Measurements from ENCODE around the gene DCUN1D3.
A peak's percentile ranks its signal among the peaks of the same experiment; 100 is the strongest.
"Not testable (repeated sequence)": the region's sequence is repeated elsewhere in the genome, so short reads cannot be mapped to it uniquely, and the experiment has no call there.

DCUN1D3 gene

DNA sequence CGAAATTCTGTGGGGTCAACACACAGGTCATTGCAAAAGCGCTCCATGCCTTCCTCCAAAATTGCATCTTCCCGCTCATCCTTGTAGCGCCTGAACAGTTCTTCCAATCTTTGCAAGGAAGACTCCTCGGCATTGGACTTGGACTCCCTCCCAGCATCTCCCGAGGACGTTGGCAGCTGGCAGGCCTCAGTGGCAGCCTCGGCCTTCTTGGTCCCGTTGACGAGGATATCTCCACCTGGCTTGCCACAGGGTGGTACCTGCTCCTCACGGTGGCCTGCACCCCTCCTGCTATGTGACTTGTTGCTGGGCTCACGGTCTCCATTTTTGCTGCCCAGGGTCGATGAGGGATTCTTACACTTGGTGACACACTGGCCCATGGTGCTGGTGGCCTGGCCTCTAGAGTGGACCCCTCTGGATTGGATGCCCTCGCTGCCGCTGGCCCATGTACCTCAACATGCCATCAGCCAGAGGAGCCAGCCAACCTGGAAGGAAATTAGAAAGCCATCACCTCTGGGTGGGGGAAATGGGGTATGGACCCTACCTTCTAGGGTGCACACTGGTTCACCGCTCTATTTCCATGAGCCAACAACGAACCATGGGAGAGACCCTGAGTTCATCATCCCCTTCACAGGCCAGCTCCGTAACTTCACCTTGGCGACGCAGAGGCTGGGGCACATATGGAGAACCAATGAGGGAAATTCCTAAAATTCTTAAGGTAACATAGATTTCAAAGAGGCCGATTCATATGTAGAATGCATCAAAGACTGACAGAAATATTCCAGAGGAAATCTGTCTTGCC is 37.8 kb downstream of the DCUN1D3 start:
- ATAC-seq, result no peak

DNA sequence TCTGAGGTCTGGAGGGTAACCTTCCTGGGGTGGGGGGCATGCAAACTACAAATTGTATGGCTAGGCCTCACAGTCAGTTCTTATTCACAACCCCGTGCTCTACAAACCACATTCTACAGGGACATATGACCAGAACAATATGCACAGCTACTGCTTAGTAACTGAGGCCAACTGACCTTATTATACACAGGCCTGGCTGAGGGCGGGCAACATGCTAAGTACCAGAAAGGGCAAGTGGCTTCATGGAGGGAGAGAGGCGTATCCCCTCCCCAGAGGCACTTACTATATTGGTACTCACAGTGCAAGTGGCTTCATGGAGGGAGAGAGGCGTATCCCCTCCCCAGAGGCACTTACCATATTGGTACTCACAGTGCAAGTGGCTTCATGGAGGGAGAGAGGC is 39.2 kb downstream of the DCUN1D3 start:
- not testable (repeated sequence) for ATAC-seq

DNA sequence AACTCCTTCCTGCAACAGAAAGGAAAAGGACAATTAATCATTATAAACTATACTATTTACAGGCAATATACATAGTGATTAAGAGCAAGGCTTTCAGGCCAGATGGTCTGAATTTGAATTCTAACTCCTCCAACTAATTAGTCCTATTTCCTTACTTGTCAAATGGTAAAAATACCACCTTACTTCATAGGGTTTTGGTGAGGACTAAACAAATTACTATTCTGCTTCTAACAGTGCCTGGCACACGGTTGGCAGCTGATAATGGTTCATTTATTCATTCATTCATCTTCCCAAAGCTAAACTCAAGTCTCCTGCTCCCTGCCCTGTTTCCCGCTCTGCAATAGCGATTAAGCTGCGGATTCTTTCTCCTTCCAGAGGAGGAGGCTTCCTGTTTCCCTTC is 39.8 kb downstream of the DCUN1D3 start:
- ATAC-seq, result no peak

DNA sequence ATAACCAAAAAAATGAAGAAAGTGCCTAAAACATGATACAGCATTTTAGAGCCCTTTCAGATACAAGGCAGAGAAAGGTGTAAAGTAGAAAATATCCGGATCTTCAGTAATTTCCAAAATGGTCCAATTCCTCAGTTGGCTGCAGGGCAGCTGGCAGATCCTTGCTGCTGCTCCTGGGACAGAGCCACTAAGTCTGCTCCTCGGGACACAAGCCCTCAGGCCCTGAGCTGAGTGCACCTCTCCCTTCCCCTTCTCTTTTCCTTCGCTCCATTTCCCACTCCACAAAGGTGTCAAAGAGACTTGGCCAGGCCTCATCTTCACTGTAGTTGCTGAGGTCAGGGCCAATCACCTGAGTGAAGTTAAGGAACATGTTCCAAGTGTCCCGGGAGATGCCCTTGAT is 40.5 kb downstream of the DCUN1D3 start:
- no peak for ATAC-seq

DNA sequence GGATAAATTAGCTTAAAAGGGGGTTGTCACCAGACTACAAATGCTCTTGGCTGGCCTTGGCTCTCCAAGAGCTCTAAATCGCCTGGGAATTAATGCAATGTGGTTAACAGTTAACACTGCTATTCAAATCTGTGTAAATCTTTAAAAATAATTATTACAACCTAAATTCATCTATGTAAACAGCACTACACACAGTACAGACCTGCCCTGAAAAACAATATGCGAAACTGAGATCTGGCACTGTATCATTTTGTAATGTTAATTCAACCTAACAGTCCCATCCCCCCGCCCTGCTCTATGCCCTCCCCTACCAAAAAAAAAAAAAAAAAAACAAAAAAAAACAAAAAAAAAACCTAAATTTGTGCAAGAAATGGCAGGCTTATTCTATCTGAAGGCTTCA is 40.9 kb downstream of the DCUN1D3 start:
- no peak for ATAC-seq

DNA sequence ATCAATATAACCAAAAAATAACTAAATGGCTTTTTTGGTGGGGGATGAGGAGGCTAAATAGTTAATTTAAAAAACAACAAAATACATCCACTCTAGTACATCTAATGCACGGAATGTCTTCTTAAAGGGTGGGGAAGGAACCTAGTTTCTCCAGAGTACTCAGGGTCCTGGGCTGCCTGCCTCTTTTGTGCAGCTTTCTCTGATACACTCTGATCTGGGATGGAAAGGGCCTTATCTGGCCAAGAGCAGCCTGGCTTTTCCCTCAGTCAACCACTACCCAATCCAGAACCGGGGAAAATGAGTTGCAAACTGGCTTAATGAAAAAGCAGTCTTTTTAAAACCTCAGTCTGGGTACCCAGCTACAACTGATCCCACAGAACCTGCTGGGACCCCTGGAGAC is 42.9 kb downstream of the DCUN1D3 start:
- ATAC-seq, result no peak

DNA sequence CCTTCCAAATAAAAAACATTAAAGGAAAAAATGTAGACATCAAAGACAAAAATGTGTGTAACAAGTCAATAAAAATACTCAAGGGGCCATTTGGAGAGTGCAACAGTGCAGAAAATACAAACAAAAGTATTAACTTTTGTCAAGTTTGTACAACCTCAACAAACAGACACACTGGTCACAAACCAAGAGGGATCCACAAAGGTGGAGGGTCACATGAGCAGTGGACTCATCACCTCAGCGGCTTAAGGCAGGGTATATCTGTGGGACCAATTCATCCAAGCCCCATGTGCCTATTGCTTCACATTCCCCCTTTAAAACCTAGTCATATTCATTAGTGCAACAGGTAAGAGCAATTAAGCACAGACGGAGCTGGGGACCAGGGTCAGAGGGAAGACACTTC is 45.2 kb downstream of the DCUN1D3 start:
- ATAC-seq, result no peak

DNA sequence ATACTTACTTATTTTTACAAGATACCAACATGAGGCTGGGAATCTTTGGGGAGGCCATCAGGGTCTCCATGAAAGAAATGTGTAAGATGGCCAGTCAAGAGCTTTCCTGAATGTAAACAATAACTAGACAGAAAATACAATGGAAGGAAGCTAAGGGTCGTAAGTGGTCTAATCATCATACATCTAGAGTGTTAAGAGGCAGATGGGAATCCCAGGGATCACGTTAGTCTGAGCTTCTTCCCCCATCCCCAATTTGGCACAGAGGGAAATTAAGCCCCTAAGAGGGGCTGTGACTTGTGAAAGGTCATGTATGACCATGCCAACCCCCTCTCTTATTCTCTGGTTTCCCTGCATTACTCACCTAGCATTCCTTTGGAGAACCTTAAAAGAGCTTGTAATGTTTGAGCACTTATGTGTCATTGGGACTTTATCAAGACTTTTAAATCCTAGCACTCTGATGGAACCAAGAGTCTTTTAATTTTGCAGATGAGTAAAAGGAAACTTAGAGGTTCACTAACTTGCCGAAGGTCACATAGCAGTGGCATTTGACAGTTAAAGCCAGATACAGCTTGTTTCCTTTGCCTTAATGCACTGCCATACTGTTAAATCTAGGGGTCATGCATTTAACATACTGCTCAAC is 46.1 kb downstream of the DCUN1D3 start:
- ATAC-seq, result no peak

DNA sequence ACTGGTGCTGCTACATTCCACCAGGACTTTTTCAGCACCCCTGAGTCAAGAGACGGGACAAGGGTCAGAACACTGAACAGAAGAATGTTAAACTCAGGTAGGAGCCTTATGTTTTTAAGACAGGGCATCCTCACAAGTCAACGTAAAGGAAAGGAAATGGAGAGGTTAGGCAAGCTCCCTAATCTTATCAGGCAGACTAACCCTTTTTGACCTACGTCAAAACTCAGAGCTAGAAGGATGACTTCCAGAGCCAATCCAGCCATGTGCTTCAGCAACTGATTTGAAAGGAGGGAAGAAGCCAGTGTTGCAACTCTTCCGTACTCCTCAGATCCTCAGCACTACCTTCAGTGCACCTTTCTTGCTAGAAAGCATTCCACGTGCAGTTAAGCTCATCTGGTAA is 47.0 kb downstream of the DCUN1D3 start:
- ATAC-seq, result no peak

DNA sequence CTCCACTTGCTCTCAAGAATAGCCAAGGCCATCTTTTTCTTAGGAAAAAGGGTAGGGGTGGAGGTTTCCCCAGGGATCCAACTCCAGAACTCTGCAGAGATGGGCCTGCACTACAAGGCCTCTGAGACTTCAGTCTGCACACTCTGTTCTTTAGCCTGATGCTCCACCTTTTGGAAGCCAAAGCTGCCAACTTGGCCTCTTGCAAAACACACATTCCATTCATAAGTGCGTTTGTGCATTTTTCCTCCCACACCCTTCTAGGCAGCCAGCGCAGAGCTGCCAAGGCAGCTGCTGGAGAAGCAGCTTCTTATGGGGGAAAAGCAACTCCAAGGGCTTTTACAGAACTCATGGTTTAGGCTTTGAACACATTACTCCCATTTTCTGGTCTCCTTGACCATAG is 48.6 kb downstream of the DCUN1D3 start:
- no peak for ATAC-seq

DNA sequence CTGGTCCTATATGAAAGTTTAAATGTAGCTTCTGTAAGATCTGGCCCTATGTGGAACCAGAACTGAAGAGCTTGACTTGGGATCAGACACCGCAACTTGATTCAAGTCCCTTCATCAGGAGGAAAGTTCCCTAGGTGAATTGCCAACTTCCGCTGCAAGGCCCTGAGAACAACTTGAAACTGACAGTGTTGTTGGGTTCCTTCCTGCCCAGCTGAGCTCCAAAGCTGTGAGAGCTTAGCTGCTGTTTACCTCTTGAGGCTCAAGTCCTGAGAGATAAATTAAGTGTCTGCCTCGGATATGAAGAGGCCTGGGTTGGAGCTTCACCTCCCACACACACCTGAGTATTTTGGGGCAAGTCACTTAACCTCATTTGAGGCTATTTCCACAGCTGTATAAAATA is 49.2 kb downstream of the DCUN1D3 start:
- no peak for ATAC-seq

DNA sequence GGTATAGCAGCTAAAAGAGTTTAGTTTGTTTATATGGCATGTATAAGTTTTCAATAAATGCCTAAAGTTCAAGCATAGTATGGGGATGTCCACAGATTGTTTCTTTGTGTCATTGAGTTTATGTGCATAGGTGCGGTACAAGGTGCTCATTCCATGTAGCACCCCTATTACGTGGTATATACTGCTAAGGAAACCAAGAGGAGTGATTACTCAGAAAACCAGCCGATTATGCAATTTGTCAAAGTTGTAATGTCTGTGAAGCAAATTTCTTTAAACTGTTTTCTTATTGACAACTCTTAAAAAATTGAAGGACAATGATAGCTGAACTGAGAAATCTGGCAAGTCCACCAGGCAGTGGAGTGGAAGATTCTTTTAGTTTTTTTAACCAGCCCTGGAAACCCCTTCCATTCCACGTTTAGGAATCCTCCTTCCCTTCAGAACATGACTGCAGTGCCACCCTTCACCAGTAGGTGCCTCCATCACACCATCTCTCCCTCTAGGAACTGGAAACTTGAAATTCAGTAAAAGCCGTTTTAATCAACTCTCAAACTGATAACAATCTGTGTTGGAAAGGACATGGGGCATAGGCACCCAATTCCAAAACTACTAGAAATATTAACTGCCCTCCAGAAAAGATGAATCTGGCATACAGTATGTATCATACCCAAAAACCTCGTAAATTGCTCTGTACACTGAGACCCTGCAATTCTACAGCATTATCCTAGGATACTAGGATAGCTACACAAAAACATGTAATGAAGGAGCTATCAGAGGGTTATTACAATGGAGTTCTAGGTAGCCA is 50.4 kb downstream of the DCUN1D3 start:
- peak in 1 of 2 donors; percentile 13 for ATAC-seq

DNA sequence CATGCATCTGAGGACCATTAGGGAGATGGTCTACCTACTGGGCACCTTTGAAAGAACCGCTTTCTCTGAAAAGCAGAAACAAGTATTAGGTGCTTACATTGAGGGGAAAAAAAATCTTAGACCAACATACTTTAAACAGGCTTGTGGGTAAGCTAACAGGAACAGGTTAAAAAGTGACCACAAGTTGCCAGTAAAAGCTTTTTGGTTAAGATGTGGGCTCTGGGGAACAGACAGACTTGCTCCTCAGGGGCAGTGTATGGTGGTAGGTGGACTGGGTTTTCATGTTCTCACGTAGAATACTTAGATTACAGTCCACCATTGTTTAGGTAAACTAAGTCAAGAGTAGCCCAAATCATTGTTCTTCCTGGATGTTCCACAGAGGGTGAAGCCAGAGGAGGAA is 52.6 kb downstream of the DCUN1D3 start:
- no peak for ATAC-seq

DNA sequence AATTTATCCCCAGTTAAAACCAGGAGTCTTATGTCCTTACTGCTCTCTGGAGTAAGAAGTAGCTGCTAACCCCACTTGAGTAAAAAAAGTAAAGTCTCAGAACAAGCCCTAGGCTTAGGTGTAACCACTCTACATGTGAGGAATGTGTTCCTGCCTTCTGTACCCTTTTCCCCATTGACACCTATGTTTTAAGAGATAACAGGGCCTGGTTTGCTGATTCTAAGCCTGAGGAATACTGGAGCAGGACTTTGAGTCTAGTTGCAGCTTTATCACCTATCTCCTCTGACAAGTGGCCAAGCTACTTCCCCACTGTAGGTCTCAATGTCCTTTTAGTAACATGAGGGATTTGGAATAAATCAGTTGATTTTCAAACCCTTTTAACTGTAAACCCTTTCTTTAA is 53.6 kb downstream of the DCUN1D3 start:
- no peak for ATAC-seq

DNA sequence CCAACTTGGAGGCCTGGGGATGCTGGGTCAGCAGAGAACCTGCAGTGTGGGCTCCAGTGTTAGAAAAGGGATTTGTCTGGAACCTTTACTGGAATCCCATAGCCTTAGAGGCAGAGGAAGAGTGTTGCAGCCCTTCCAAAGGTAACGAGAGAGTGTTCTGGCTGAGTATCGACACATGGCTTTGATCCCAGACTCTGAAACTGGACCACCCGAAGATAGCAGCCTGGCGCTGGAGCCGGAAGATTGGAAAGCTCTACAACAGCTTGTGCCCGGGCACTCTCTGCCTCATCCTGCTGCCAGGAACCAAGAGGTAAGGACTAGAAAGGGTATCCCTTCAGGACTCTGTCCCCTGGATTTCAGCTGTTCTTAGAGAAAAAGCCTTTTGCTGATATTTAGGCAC is 54.1 kb downstream of the DCUN1D3 start:
- ATAC-seq, result no peak

DNA sequence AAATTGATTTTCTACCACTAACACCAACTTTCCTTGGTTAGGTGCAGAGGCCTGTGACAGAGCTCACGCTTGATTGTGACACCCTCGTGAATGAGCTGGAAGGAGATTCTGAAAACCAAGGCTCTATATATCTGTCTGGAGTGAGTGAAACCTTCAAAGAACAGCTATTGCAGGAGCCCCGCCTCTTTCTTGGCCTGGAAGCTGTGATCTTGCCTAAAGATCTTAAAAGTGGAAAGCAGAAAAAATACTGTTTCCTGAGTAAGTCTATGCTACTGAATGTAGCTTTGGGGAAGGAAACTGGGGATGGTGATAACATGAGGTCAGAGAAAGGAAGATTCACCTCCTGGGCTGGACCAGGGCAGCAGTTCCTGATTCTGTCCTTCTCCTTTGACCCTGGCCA is 55.6 kb downstream of the DCUN1D3 start:
- ATAC-seq, result no peak

DNA sequence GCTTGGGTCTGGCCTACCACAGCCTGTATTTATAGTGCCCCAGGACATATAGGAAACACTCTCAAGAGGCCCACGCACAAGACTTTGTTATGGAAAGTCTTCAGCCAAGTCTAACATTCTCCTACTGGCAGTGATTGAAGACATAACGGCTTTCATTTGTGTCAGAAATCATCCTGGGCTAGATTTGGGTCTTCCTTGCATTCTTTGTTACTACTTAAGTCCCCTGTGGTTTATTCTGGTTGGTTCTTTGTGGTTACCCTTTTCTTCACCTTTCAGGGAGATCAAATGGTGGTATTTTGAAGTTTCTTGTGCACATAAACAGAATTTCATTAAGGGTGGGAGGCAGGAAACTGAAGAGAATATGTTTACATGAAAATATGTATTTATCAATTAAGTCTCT is 56.1 kb downstream of the DCUN1D3 start:
- no peak for ATAC-seq

DNA sequence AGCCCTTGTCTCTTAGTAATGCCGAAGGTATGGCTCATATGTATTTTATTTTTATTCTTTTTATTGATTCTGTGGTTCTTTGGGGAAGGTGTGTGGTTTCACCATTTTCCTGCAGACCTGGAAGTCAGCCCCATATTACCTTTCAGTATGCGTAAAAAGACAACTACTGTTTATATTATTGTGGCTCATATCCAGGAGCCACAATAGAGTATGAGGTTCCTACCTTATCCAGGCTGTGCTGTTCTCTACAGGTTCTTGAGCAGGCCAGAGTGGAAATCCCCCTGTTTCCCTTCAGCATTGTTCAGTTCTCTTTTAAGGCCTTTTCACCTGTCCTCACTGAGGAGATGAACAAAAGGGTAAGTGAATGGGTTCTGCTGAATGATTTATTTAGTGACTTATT is 60.7 kb downstream of the DCUN1D3 start:
- no peak for ATAC-seq

DNA sequence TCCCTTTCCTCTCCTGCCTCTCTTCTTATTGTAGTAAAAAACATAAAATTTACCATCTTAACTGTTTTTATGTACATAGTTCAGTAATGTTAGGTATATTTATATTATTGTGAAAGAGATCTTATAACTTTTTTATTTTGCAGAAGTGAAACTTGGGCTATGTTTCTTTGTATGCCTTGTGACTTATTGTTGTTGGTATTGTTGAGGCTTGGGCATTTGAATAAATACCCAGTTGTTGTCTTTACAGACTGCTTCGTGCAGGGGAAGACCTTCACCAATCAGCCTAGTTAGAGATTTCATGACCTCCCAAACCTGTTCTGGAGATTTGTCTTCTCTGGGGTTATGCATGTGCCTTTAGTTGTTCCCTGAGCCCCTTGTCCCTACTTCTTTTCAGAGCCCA is 61.9 kb downstream of the DCUN1D3 start:
- no peak for ATAC-seq

DNA sequence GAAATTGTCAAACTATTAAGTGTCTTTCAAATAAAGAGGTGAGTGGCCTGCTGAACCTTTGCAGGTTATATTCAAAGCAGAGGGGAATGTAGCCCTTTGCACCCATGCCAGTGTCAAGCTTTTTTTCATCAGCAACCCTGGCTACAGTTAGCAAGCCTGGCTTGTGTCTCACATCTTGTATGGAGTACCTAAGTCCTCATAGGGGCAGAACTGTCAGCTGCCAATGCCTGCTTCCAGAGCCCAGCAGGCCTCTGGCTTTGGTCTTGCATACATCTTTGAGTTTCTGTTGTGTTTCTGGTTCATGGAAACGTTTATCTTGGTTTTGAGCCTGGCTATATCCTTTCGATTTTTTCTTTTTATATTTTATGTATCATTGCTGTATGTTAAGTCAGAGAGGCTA is 67.1 kb downstream of the DCUN1D3 start:
- no peak for ATAC-seq

DNA sequence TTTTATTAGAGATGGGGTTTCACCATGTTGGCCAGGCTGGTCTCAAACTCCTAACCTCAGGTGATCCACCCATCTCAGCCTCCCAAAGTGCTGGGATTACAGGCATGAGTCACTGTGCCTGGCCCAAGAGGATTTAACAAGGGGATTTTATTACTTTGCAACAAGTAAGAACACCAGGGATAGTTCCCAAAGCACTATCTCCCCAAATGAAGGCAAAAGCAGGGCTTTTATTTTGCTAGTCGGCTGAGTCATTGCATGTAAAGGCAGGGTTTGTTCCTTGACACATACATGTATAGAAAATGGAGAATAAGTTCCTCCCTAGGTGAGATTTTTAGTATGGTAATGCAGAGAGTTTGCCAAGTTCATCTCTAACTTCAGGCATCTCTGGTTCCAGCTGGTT is 69.8 kb downstream of the DCUN1D3 start:
- no peak for ATAC-seq

DNA sequence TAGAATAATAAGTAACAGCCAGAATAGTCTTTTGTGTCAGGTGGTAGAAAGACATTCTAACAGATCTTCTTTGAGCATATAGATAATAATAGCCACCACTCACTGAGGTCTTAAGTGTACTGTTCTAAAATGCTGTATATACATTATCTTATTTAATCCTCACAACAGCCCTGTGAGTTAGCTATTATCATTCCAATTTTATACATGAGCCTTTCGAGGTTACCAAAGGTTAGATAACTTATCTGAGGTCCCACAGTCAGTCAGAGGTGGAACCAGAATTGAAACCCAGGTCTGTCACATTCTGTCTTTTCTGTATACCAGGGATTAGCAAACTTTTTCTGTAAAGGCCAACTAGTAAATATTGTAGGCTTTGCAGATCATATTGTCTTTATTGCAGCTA is 70.6 kb downstream of the DCUN1D3 start:
- ATAC-seq, result no peak

DNA sequence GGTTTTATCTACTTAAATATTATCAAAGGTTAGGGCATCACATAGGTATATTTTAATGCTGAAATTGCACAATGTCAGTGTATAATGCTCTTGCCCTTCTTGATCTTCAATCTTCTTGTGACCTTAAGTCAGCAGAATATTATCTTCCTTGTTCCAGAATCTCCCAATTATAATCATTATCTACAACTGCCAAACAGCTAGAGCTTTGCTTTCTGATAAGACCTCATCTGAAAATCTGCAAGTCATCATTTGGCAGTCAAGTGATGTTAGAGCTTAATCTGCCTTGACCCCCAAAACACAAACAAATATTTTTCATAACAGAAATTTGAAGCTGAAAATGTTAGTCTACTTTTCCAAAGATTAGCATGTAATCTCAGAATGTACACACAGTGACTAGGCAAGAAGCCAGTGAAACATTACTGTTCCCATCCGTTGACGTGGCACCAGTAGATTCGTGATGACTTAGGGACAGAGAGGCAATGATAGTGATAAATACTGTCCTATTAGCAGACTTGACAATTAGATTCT is 74.1 kb downstream of the DCUN1D3 start:
- no peak for ATAC-seq
